ENCODE results near the gene RPL3. TPM values are rescaled to one million over a fixed set of nuclear protein-coding genes. Genes with fewer than 3 reads are reported as not detected.

The RPL3 gene
- polyA plus RNA-seq, 1 donor (not counting 4 experiments of a cell fraction or from before 2014, with no cell fraction given) = 2,538 TPM

- Histone ChIP-seq H3K9me3 (ENCODE audit: control insufficient read depth, low read depth, low read length) (no peaks in the 10 kb centered on the region), H3K4me3 (ENCODE audit: control insufficient read depth in 2 of 3, extremely low read depth in 1 of 3, insufficient read depth in 2 of 3, low read depth in 1 of 3, low read length in 3 of 3) (no peak overlapping the region), H3K27ac (ENCODE audit: control insufficient read depth, insufficient read depth, low read length) (no peak overlapping the region), H3K36me3 (ENCODE audit: control insufficient read depth in 2 of 2, extremely low read depth in 1 of 2, insufficient read depth in 2 of 2, low read length in 2 of 2) (no peaks in the 10 kb centered on the region), H4K20me1 (ENCODE audit: control insufficient read depth, extremely low read depth, insufficient read depth, low read length) (no peaks in the 10 kb centered on the region), H3K79me2 (ENCODE audit: control insufficient read depth, insufficient read depth, low read length) (no peaks in the 10 kb centered on the region), H3K27me3 (ENCODE audit: control insufficient read depth, extremely low read depth, insufficient read depth, low read length) (no peaks in the 10 kb centered on the region), H3K4me1 (ENCODE audit: control insufficient read depth, extremely low read depth, insufficient read depth, low read length) (peaks cover 28% of the 10 kb centered on the region), H3K9ac (ENCODE audit: control insufficient read depth, extremely low read depth, insufficient read depth, low read length) (no peak overlapping the region), H3K4me2 (ENCODE audit: control insufficient read depth, extremely low read depth, insufficient read depth, low read depth, low read length) (no peak overlapping the region), H3K9me1 (ENCODE audit: control insufficient read depth, extremely low read depth, insufficient read depth, low read length) (no peaks in the 10 kb centered on the region), H2AFZ (ENCODE audit: control insufficient read depth, low read length) (no peak overlapping the region)
- FAIRE-seq = no peak
- DNase-seq (ENCODE audit: low read depth, low spot score) = no peak
- dilution Hi-C loops (cut with MboI; ENCODE audit: extremely low pct_ligation_motif_present, low sequenced_read_pairs) = no loop called here
- no peak for TF ChIP-seq EZH2 (IDR thresholded peaks at IDR 0.05; ENCODE audit: low read length)
- TF ChIP-seq CTCF (optimal IDR thresholded peaks at IDR 0.05 in 1 of 3, IDR thresholded peaks at IDR 0.05 in 1 of 3, conservative IDR thresholded peaks at IDR 0.05 in 1 of 3; ENCODE audit: extremely low read depth in 1 of 3, insufficient read depth in 2 of 3, low read length in 3 of 3) = no peak
Observed at GRCh38 chr22:39301108-39301507, 18.3 kb downstream of the RPL3 start.

GRCh38 chr22:39300186-39300830 is 19.1 kb downstream of the RPL3 start:
- Histone ChIP-seq H3K4me3 (ENCODE audit: control insufficient read depth in 2 of 3, extremely low read depth in 1 of 3, insufficient read depth in 2 of 3, low read depth in 1 of 3, low read length in 3 of 3) (no peak overlapping the region), H3K4me2 (ENCODE audit: control insufficient read depth, extremely low read depth, insufficient read depth, low read depth, low read length) (no peak overlapping the region)

More at GRCh38 chr22:39300186-39300830, 19.1 kb downstream of the RPL3 start:
- Histone ChIP-seq H3K9ac (ENCODE audit: control insufficient read depth, extremely low read depth, insufficient read depth, low read length) (no peak overlapping the region), H3K9me3 (ENCODE audit: control insufficient read depth, low read depth, low read length) (no peaks in the 10 kb centered on the region), H3K4me1 (ENCODE audit: control insufficient read depth, extremely low read depth, insufficient read depth, low read length) (peaks cover 28% of the 10 kb centered on the region), H2AFZ (ENCODE audit: control insufficient read depth, low read length) (no peak overlapping the region), H3K36me3 (ENCODE audit: control insufficient read depth in 2 of 2, extremely low read depth in 1 of 2, insufficient read depth in 2 of 2, low read length in 2 of 2) (no peaks in the 10 kb centered on the region), H3K79me2 (ENCODE audit: control insufficient read depth, insufficient read depth, low read length) (no peaks in the 10 kb centered on the region), H4K20me1 (ENCODE audit: control insufficient read depth, extremely low read depth, insufficient read depth, low read length) (no peaks in the 10 kb centered on the region), H3K9me1 (ENCODE audit: control insufficient read depth, extremely low read depth, insufficient read depth, low read length) (no peaks in the 10 kb centered on the region), H3K27me3 (ENCODE audit: control insufficient read depth, extremely low read depth, insufficient read depth, low read length) (no peaks in the 10 kb centered on the region), H3K27ac (ENCODE audit: control insufficient read depth, insufficient read depth, low read length) (no peak overlapping the region)
- dilution Hi-C loops (cut with MboI; ENCODE audit: extremely low pct_ligation_motif_present, low sequenced_read_pairs) = no loop called here
- FAIRE-seq = no peak
- TF ChIP-seq CTCF (optimal IDR thresholded peaks at IDR 0.05 in 1 of 3, IDR thresholded peaks at IDR 0.05 in 1 of 3, conservative IDR thresholded peaks at IDR 0.05 in 1 of 3; ENCODE audit: extremely low read depth in 1 of 3, insufficient read depth in 2 of 3, low read length in 3 of 3) (no peak), EZH2 (IDR thresholded peaks at IDR 0.05; ENCODE audit: low read length) (no peak)
- DNase-seq (ENCODE audit: low read depth, low spot score) = no peak
